Nephron progenitor cell (in vitro differentiated cells): Measurements from ENCODE around the gene PPP1R7.

ENCODE experiments used
- DNase-seq: peaks from one replicate; pipeline ENCODE4 v3.0.0; 2021
- H3K27ac Mint-ChIP-seq: 2 replicates; pipeline ENCODE4 v1.8.0; 2021; ENCODE audit warnings: mild to moderate bottlenecking, moderate library complexity, mixed read lengths
- H3K27me3 Mint-ChIP-seq: 2 replicates; pipeline ENCODE4 v1.8.0; 2021; ENCODE audit warnings: mild to moderate bottlenecking, low read depth, mixed read lengths; ENCODE audit not compliant: poor library complexity
- H3K36me3 Mint-ChIP-seq: 2 replicates; pipeline ENCODE4 v1.8.0; 2021; ENCODE audit warnings: low read depth, mixed read lengths
- H3K4me1 Mint-ChIP-seq: 2 replicates; pipeline ENCODE4 v1.8.0; 2021; ENCODE audit warnings: mixed read lengths
- H3K4me3 Mint-ChIP-seq: 2 replicates; pipeline ENCODE4 v1.8.0; 2021; ENCODE audit warnings: mild to moderate bottlenecking, moderate library complexity, mixed read lengths
- H3K9me3 Mint-ChIP-seq: 2 replicates; pipeline ENCODE4 v1.8.0; 2021; ENCODE audit warnings: mild to moderate bottlenecking, moderate library complexity, mixed read lengths
- CTCF ChIP-seq: fragments of 200-600 bp; sonication (generic); IDR thresholded peaks from 2 replicates; pipeline ENCODE4 v1.5.0; 2021; ENCODE audit warnings: antibody characterized with exemption

PPP1R7 gene

GRCh38 chr2:241163601-241164118 lies 13.4 kb downstream of the PPP1R7 start:
- no peak overlapping the region for H3K27ac Mint-ChIP-seq
- H3K36me3 Mint-ChIP-seq: peaks cover 26% of the 10 kb centered on the region
- no peaks in the 10 kb centered on the region for H3K4me1 Mint-ChIP-seq
- DNase-seq: no peak
- TF ChIP-seq CTCF: no peak
- H3K9me3 Mint-ChIP-seq: no peaks in the 10 kb centered on the region
- H3K27me3 Mint-ChIP-seq: peaks cover 3% of the 10 kb centered on the region
- H3K4me3 Mint-ChIP-seq: no peak overlapping the region

GRCh38 chr2:241168366-241168765 lies 18.1 kb downstream of the PPP1R7 start:
- H3K27me3 Mint-ChIP-seq: peaks cover 6% of the 10 kb centered on the region
- H3K36me3 Mint-ChIP-seq: peaks cover 60% of the 10 kb centered on the region
- no peak for DNase-seq
- H3K27ac Mint-ChIP-seq: no peak overlapping the region
- no peaks in the 10 kb centered on the region for H3K4me1 Mint-ChIP-seq
- no peak overlapping the region for H3K4me3 Mint-ChIP-seq
- TF ChIP-seq CTCF: no peak
- H3K9me3 Mint-ChIP-seq: peaks cover 18% of the 10 kb centered on the region

GRCh38 chr2:241173557-241173956 lies 23.3 kb downstream of the PPP1R7 start:
- Mint-ChIP-seq H3K27me3 (peaks cover 2% of the 10 kb centered on the region), H3K27ac (no peak overlapping the region), H3K4me1 (no peaks in the 10 kb centered on the region), H3K9me3 (peaks cover 22% of the 10 kb centered on the region), H3K36me3 (peaks cover 57% of the 10 kb centered on the region), H3K4me3 (no peak overlapping the region)
- no peak for DNase-seq
- TF ChIP-seq CTCF: no peak

GRCh38 chr2:241177526-241178334 lies 27.5 kb downstream of the PPP1R7 start:
- DNase-seq: no peak
- Mint-ChIP-seq H3K9me3 (peaks cover 5% of the 10 kb centered on the region), H3K4me3 (no peak overlapping the region), H3K36me3 (peaks cover 30% of the 10 kb centered on the region), H3K27ac (no peak overlapping the region), H3K4me1 (peaks cover 7% of the 10 kb centered on the region), H3K27me3 (no peaks in the 10 kb centered on the region)
- no peak for TF ChIP-seq CTCF

- peaks cover 7% of the 10 kb centered on the region for H3K4me1 Mint-ChIP-seq
- no peaks in the 10 kb centered on the region for H3K27me3 Mint-ChIP-seq
- no peak overlapping the region for H3K4me3 Mint-ChIP-seq
- no peaks in the 10 kb centered on the region for H3K9me3 Mint-ChIP-seq
- DNase-seq: no peak
- peaks cover 21% of the 10 kb centered on the region for H3K36me3 Mint-ChIP-seq
- TF ChIP-seq CTCF: no peak
- H3K27ac Mint-ChIP-seq: peak overlapping the region; percentile 33
Measured at GRCh38 chr2:241178961-241179360, 28.7 kb downstream of the PPP1R7 start.

- no peak for DNase-seq
- no peak for TF ChIP-seq CTCF
- Mint-ChIP-seq H3K4me3 (no peak overlapping the region), H3K4me1 (peaks cover 7% of the 10 kb centered on the region), H3K27me3 (no peaks in the 10 kb centered on the region), H3K36me3 (peaks cover 14% of the 10 kb centered on the region), H3K9me3 (no peaks in the 10 kb centered on the region), H3K27ac (no peak overlapping the region)
Measured at GRCh38 chr2:241179899-241180298, 29.6 kb downstream of the PPP1R7 start.
